ENCODE measurements around the gene AQP4.

The AQP4 gene

GRCh38 chr18:26868968-26869586 lies 3.6 kb upstream of the AQP4 start:
- Histone ChIP-seq H3K27me3 (ENCODE audit: control insufficient read depth, low read length) (no peaks in the 10 kb centered on the region), H4K20me1 (ENCODE audit: control insufficient read depth, insufficient read depth, low read depth, low read length) (no peaks in the 10 kb centered on the region), H3K9me2 (replicated peaks; ENCODE audit: control insufficient read depth, low read length) (no peaks in the 10 kb centered on the region), H3K27ac (ENCODE audit: low read depth, low read length) (no peak overlapping the region), H3K4me1 (ENCODE audit: control insufficient read depth, low read length) (peaks cover 10% of the 10 kb centered on the region), H3K36me3 (ENCODE audit: control insufficient read depth, low read length) (no peaks in the 10 kb centered on the region), H3K4me2 (ENCODE audit: low read length) (no peak overlapping the region), H3F3A (ENCODE audit: control insufficient read depth, insufficient read depth) (no peaks in the 10 kb centered on the region), H3K79me2 (ENCODE audit: control insufficient read depth, low read length) (no peaks in the 10 kb centered on the region), H3K4me3 (ENCODE audit: low read length) (no peak overlapping the region), H3K9me3 (ENCODE audit: control insufficient read depth, insufficient read depth, low read length) (no peaks in the 10 kb centered on the region)
- TF ChIP-seq, protein P1, sequence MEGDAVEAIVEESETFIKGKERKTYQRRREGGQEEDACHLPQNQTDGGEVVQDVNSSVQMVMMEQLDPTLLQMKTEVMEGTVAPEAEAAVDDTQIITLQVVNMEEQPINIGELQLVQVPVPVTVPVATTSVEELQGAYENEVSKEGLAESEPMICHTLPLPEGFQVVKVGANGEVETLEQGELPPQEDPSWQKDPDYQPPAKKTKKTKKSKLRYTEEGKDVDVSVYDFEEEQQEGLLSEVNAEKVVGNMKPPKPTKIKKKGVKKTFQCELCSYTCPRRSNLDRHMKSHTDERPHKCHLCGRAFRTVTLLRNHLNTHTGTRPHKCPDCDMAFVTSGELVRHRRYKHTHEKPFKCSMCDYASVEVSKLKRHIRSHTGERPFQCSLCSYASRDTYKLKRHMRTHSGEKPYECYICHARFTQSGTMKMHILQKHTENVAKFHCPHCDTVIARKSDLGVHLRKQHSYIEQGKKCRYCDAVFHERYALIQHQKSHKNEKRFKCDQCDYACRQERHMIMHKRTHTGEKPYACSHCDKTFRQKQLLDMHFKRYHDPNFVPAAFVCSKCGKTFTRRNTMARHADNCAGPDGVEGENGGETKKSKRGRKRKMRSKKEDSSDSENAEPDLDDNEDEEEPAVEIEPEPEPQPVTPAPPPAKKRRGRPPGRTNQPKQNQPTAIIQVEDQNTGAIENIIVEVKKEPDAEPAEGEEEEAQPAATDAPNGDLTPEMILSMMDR (IDR thresholded peaks at IDR 0.05; ENCODE audit: low read depth, low read length, poor library complexity, severe bottlenecking), result no peak
- TF ChIP-seq EZH2phosphoT487 (IDR thresholded peaks at IDR 0.05; ENCODE audit: borderline replicate concordance, low read length), result no peak

DNA sequence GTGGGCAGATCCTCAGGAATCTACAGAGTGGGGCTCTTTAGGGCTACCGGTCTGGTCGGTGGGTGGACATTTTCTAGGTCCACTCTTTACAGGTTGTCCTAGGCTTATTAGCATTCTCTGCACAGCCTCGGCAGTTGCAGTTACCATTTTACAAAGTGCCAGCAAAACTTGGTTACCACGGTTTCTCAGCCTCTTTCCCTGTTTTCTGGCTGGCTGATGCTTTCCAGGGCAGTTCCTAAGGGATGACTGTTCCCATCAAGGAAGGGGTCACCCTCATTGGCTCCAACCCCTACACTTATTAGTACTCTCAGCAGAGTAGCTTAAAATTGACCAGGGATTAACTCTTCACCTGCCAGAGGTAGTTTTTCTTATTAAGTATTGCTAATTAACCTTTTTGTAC lies 2.0 kb upstream of the AQP4 start:
- peaks cover 12% of the 10 kb centered on the region for H3K4me1 ChIP-seq (ENCODE audit: control insufficient read depth, low read length)
- H3K27me3 ChIP-seq (ENCODE audit: control insufficient read depth, low read length), result no peaks in the 10 kb centered on the region
- no peaks in the 10 kb centered on the region for H3K36me3 ChIP-seq (ENCODE audit: control insufficient read depth, low read length)
- H3K79me2 ChIP-seq (ENCODE audit: control insufficient read depth, low read length), result no peaks in the 10 kb centered on the region
- no peaks in the 10 kb centered on the region for H4K20me1 ChIP-seq (ENCODE audit: control insufficient read depth, insufficient read depth, low read depth, low read length)
- H3K9me3 ChIP-seq (ENCODE audit: control insufficient read depth, insufficient read depth, low read length), result no peaks in the 10 kb centered on the region
- no peaks in the 10 kb centered on the region for H3K9me2 ChIP-seq (replicated peaks; ENCODE audit: control insufficient read depth, low read length)
- TF ChIP-seq EZH2phosphoT487 (IDR thresholded peaks at IDR 0.05; ENCODE audit: borderline replicate concordance, low read length), result no peak
- TF ChIP-seq, protein P1 (IDR thresholded peaks at IDR 0.05; ENCODE audit: low read depth, low read length, poor library complexity, severe bottlenecking), result no peak
- H3F3A ChIP-seq (ENCODE audit: control insufficient read depth, insufficient read depth), result no peaks in the 10 kb centered on the region
- no peak overlapping the region for H3K27ac ChIP-seq (ENCODE audit: low read depth, low read length)
- H3K4me3 ChIP-seq (ENCODE audit: low read length), result no peak overlapping the region
- H3K4me2 ChIP-seq (ENCODE audit: low read length), result no peak overlapping the region

- Histone ChIP-seq H3K4me1 (ENCODE audit: control insufficient read depth, low read length) (peaks cover 12% of the 10 kb centered on the region), H4K20me1 (ENCODE audit: control insufficient read depth, insufficient read depth, low read depth, low read length) (no peaks in the 10 kb centered on the region), H3K9me2 (replicated peaks; ENCODE audit: control insufficient read depth, low read length) (no peaks in the 10 kb centered on the region)
Measured at GRCh38 chr18:26864658-26865057, 849 bp downstream of the AQP4 start.

More at GRCh38 chr18:26864658-26865057, 849 bp downstream of the AQP4 start:
- no peaks in the 10 kb centered on the region for H3F3A ChIP-seq (ENCODE audit: control insufficient read depth, insufficient read depth)
- H3K36me3 ChIP-seq (ENCODE audit: control insufficient read depth, low read length), result no peaks in the 10 kb centered on the region
- peak overlapping the region; percentile 26 for H3K4me3 ChIP-seq (ENCODE audit: low read length)
- no peak overlapping the region for H3K27ac ChIP-seq (ENCODE audit: low read depth, low read length)
- no peaks in the 10 kb centered on the region for H3K79me2 ChIP-seq (ENCODE audit: control insufficient read depth, low read length)
- no peaks in the 10 kb centered on the region for H3K9me3 ChIP-seq (ENCODE audit: control insufficient read depth, insufficient read depth, low read length)
- TF ChIP-seq, protein P1 (IDR thresholded peaks at IDR 0.05; ENCODE audit: low read depth, low read length, poor library complexity, severe bottlenecking), result no peak
- no peak for TF ChIP-seq EZH2phosphoT487 (IDR thresholded peaks at IDR 0.05; ENCODE audit: borderline replicate concordance, low read length)
- H3K4me2 ChIP-seq (ENCODE audit: low read length), result peak overlapping the region; percentile 45
- H3K27me3 ChIP-seq (ENCODE audit: control insufficient read depth, low read length), result no peaks in the 10 kb centered on the region
